Vagina (tissue), 2 donors: ENCODE results near the gene HBA1. TPM values are rescaled to one million over a fixed set of nuclear protein-coding genes. Genes with fewer than 3 reads are reported as not detected.
"Not testable (repeated sequence)": the region's sequence is repeated elsewhere in the genome, so short reads cannot be mapped to it uniquely, and the experiment has no call there.

Source experiments
- DNase-seq, 2 donors: peaks; one replicate each; pipeline ENCODE4 v3.0.0-alpha.2; 2017; ENCODE audit errors: extremely low spot score in 2 of 2
- H3K27ac ChIP-seq: fragments of 200-600 bp; sonication (generic); one replicate; pipeline ENCODE4 v1.5.1; 2019
- H3K27me3 ChIP-seq: fragments of 200-600 bp; sonication (generic); one replicate; pipeline ENCODE4 v1.5.1; 2019
- H3K36me3 ChIP-seq, 2 donors: fragments of 200-600 bp; sonication (generic); one replicate each; pipeline ENCODE4 v1.5.1; 2017 to 2019
- H3K4me1 ChIP-seq: fragments of 200-600 bp; sonication (generic); one replicate; pipeline ENCODE4 v1.5.1; 2019
- H3K4me3 ChIP-seq, 2 donors: fragments of 200-600 bp; sonication (generic); 1 replicate in 1 of 2; 2 replicates in 1 of 2; pipeline ENCODE4 v1.5.1; 2016 to 2019
- H3K9me3 ChIP-seq: fragments of 200-600 bp; sonication (generic); one replicate; pipeline ENCODE4 v1.5.1; 2019
- POLR2A ChIP-seq, 2 donors: fragments of 450-650 bp; IDR thresholded peaks; one replicate each; pipeline ENCODE4 v1.6.1; 2017; ENCODE audit warnings: antibody characterized with exemption in 2 of 2, mild to moderate bottlenecking in 2 of 2, moderate library complexity in 2 of 2
- POLR2AphosphoS5 ChIP-seq, 2 donors: sonication (generic); formaldehyde crosslinking; IDR thresholded peaks; one replicate each; pipeline ENCODE4 v1.9.0; 2017; ENCODE audit warnings: antibody characterized with exemption in 2 of 2, mild to moderate bottlenecking in 2 of 2, low read depth in 1 of 2; ENCODE audit not compliant: insufficient read depth in 1 of 2
- intact Hi-C: fragments of 100-400 bp; cut with DNase I; formaldehyde crosslinking; loops from one replicate; pipeline ENCODE4 v1.15.1; 2023
- total RNA-seq: library from RNA; depleted of rRNA; stranded (reverse); fragments of >200 nt; gene quantifications from one replicate; pipeline ENCODE4 v1.2.3, GENCODE V29; 2016
- TF ChIP-seq, protein P1 (sequence below), 3 experiments: fragments of 450-650 bp in 2 of 3; fragments of 200-600 bp in 1 of 3; sonication (generic) in 1 of 3; IDR thresholded peaks; one replicate each; pipeline ENCODE4 v1.5.1; 2017 to 2019; ENCODE audit warnings: antibody characterized with exemption in 3 of 3, mild to moderate bottlenecking in 2 of 3, moderate library complexity in 2 of 3

The HBA1 gene
- total RNA-seq, 1 donor from 2014 or later: 523 TPM

DNA sequence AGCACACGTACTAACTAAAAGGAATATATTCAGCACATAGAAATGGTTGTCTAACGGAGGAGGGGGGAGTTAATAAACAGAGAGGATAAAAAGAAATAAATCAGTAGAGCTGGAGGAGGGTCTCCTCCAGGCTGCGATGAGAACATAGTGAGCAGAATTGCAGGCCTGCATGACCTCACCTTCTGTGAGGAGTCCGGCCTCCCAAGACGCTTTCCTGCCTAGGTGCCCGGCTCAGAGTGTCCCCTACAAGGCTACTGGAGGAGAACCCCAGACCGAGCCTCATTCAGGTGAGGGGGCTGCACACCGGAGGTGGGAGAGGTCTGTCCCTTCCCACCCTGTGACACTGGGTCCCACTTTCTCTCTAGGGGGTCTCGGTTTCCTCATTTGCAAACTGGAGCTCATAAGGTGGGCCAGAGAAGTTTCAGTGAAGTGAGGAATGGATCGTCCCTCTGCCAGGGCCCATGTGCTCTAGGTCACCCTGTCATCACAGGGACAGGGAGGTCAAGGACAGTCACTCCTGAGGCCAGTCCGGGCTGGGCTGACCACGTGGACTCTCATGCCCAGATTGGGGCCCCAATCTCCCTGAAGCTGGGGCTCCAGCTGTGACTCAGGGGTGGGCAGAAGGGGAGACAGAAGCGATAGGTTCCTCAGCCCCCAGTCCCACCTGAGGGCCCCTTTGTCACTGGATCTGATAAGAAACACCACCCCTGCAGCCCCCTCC lies 14.0 kb upstream of the HBA1 start:
- no peak overlapping the region for H3K4me3 ChIP-seq
- H3K36me3 ChIP-seq: no peaks in the 10 kb centered on the region
- H3K27me3 ChIP-seq: peaks cover 17% of the 10 kb centered on the region
- H3K27ac ChIP-seq: no peak overlapping the region
- DNase-seq: no peak
- no peaks in the 10 kb centered on the region for H3K9me3 ChIP-seq
- intact Hi-C loops: no loop called here
- no peak for TF ChIP-seq POLR2A (IDR thresholded peaks at IDR 0.05)
- TF ChIP-seq, protein P1, sequence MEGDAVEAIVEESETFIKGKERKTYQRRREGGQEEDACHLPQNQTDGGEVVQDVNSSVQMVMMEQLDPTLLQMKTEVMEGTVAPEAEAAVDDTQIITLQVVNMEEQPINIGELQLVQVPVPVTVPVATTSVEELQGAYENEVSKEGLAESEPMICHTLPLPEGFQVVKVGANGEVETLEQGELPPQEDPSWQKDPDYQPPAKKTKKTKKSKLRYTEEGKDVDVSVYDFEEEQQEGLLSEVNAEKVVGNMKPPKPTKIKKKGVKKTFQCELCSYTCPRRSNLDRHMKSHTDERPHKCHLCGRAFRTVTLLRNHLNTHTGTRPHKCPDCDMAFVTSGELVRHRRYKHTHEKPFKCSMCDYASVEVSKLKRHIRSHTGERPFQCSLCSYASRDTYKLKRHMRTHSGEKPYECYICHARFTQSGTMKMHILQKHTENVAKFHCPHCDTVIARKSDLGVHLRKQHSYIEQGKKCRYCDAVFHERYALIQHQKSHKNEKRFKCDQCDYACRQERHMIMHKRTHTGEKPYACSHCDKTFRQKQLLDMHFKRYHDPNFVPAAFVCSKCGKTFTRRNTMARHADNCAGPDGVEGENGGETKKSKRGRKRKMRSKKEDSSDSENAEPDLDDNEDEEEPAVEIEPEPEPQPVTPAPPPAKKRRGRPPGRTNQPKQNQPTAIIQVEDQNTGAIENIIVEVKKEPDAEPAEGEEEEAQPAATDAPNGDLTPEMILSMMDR (IDR thresholded peaks at IDR 0.05): no peak
- no peak for TF ChIP-seq POLR2AphosphoS5 (IDR thresholded peaks at IDR 0.05; ENCODE audit: insufficient read depth in 1 of 2, low read depth in 1 of 2)
- peaks cover 16% of the 10 kb centered on the region for H3K4me1 ChIP-seq

DNA sequence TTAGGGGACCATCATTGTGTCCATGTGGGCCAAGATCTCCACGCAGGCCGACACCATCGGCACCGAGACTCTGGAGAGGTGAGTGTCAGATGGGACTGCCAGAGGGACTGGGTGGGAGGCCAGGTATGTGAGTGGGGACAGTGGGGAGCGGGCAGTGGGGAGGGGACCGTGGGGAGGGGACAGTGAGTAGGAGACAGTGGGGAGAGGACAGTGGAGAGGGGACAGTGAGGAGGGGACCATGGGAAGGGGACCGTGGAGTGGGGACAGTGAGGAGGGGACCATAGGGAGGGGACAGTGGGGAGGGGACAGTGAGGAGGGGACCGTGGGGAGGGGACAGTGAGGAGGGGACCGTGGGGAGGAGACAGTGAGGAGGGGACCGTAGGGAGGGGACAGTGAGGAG lies 13.3 kb upstream of the HBA1 start:
- intact Hi-C loops, H3K4me3 ChIP-seq, H3K9me3 ChIP-seq, DNase-seq, H3K36me3 ChIP-seq, H3K27ac ChIP-seq: not testable (repeated sequence)
- Histone ChIP-seq H3K4me1 (peaks cover 16% of the 10 kb centered on the region), H3K27me3 (peaks cover 19% of the 10 kb centered on the region)

DNA sequence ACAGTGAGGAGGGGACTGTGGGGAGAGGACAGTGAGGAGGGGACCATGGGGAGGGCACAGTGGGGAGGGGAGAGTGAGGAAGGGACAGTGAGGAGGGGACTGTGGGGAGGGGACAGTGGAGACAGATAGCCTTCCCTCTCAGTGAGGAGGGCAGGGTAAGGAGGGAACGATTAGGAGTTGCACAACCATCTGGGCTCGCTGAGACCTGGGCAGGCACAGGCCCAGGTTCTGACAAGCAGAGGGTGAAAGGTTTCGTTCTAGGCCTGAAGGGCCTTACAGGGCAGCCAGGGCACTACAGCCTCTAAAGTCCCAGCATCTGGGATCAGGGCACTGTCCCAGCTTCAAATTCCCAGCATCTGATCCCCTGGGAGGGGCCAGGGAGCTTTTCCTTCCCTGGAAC lies 12.8 kb upstream of the HBA1 start:
- DNase-seq, intact Hi-C loops, H3K27ac ChIP-seq, H3K9me3 ChIP-seq, H3K4me3 ChIP-seq, H3K36me3 ChIP-seq: not testable (repeated sequence)
- peaks cover 16% of the 10 kb centered on the region for H3K4me1 ChIP-seq
- peaks cover 20% of the 10 kb centered on the region for H3K27me3 ChIP-seq

- H3K36me3 ChIP-seq, intact Hi-C loops, H3K27ac ChIP-seq, H3K4me3 ChIP-seq, DNase-seq, H3K9me3 ChIP-seq: not testable (repeated sequence)
- H3K4me1 ChIP-seq: peaks cover 16% of the 10 kb centered on the region
- peaks cover 26% of the 10 kb centered on the region for H3K27me3 ChIP-seq
These were observed 12.2 kb upstream of the HBA1 start for GRCh38 chr16:164134-164823.

DNA sequence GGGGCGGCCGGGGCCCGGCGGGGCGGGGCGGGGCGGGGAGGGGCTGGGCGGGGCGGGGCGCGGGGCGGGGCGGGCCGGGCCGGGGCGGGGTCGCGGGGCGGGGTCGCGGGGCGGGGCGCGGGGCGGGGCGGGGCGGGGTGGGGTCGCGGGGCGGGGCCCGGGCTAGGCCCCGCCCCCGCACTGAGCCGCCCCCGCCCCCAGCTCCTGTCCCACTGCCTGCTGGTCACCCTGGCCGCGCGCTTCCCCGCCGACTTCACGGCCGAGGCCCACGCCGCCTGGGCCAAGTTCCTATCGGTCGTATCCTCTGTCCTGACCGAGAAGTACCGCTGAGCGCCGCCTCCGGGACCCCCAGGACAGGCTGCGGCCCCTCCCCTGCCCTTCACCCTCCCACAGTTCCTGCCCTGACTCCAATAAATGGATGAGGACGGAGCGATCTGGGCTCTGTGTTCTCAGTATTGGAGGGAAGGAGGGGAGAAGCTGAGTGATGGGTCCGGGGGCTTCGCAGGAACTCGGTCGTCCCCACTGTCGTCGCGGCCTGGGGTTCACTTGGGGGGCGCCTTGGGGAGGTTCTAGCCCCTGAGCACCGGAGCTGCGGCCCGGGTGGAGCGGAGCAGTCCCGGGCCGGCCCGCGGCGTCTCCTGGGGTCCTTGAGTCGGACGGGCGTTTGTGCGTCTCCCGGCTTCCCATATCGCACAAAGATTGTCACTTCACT lies 11.5 kb upstream of the HBA1 start:
- Histone ChIP-seq H3K36me3 (no peaks in the 10 kb centered on the region), H3K9me3 (no peaks in the 10 kb centered on the region), H3K27me3 (peaks cover 26% of the 10 kb centered on the region), H3K27ac (no peak overlapping the region), H3K4me3 (peak overlapping the region in 1 of 2 donors; percentile 32), H3K4me1 (peaks cover 16% of the 10 kb centered on the region)
- no peak for DNase-seq
- TF ChIP-seq, protein P1 (IDR thresholded peaks at IDR 0.05): no peak
- no peak for TF ChIP-seq POLR2AphosphoS5 (IDR thresholded peaks at IDR 0.05; ENCODE audit: insufficient read depth in 1 of 2, low read depth in 1 of 2)
- TF ChIP-seq POLR2A (IDR thresholded peaks at IDR 0.05): no peak
- intact Hi-C loops: no loop called here

- no peaks in the 10 kb centered on the region for H3K36me3 ChIP-seq
- peak within 1 kb of the TSS in 1 of 2 donors; percentile 32 for H3K4me3 ChIP-seq
- H3K4me1 ChIP-seq: peaks cover 16% of the 10 kb centered on the region
- no peak for DNase-seq
- no peak within 1 kb of the TSS for H3K27ac ChIP-seq
- no peaks in the 10 kb centered on the region for H3K9me3 ChIP-seq
- intact Hi-C loops: no loop called here
- TF ChIP-seq POLR2A (IDR thresholded peaks at IDR 0.05): no peak
- no peak for TF ChIP-seq POLR2AphosphoS5 (IDR thresholded peaks at IDR 0.05; ENCODE audit: insufficient read depth in 1 of 2, low read depth in 1 of 2)
- TF ChIP-seq, protein P1 (IDR thresholded peaks at IDR 0.05): no peak
- H3K27me3 ChIP-seq: peaks cover 26% of the 10 kb centered on the region
These were observed 10.7 kb upstream of the HBA1 start, which contains the start of gene HBM for GRCh38 chr16:165539-166374. Gene HBM (plus strand): TSS chr16:165978. CDS start chr16:165998, 20 bp downstream.
